Right lobe of liver (tissue), 6 donors: Measurements from ENCODE around the gene HCN2. TPM values are rescaled to one million over a fixed set of nuclear protein-coding genes. Genes with fewer than 3 reads are reported as not detected.
A peak's percentile ranks its signal among the peaks of the same experiment; 100 is the strongest.

Experiments
- ATAC-seq, 4 donors: fragments of 200-7000 bp; cut with Tn5 transposase; one replicate each; pipeline ENCODE4 v1.9.1; 2020; ENCODE audit warnings: mild to moderate bottlenecking in 4 of 4, moderate library complexity in 4 of 4
- DNase-seq, 3 donors: peaks; one replicate each; pipeline ENCODE4 v3.0.0-alpha.2; 2020
- H3K27ac ChIP-seq, 3 donors: fragments of 200-600 bp; one replicate each; pipeline ENCODE4 v1.8.0; 2022
- H3K27me3 ChIP-seq, 2 donors: fragments of 200-600 bp; one replicate each; pipeline ENCODE4 v1.8.0; 2022
- H3K36me3 ChIP-seq, 4 donors: fragments of 200-600 bp; sonication (generic) in 1 of 4; one replicate each; pipeline versions ENCODE4 v1.5.1 to v1.8.0; 2017 to 2022; ENCODE audit warnings: control low read depth in 1 of 4
- H3K4me1 ChIP-seq, 4 donors: fragments of 200-600 bp; sonication (generic) in 1 of 4; one replicate each; pipeline versions ENCODE4 v1.5.1 to v1.8.0; 2017 to 2022; ENCODE audit warnings: control low read depth in 1 of 4
- H3K4me3 ChIP-seq, 3 donors: fragments of 200-600 bp; one replicate each; pipeline ENCODE4 v1.8.0; 2022
- H3K9me3 ChIP-seq, 4 donors: fragments of 200-600 bp; sonication (generic) in 1 of 4; one replicate each; pipeline versions ENCODE4 v1.5.1 to v1.8.0; 2017 to 2022; ENCODE audit warnings: control low read depth in 1 of 4
- CTCF ChIP-seq, 4 donors: fragments of 200-600 bp in 3 of 4; fragments of 450-650 bp in 1 of 4; IDR thresholded peaks; one replicate each; pipeline versions ENCODE4 v1.5.1 to v1.8.0; 2016 to 2022; ENCODE audit warnings: antibody characterized with exemption in 4 of 4, mild to moderate bottlenecking in 2 of 4
- POLR2A ChIP-seq: fragments of 450-650 bp; IDR thresholded peaks from one replicate; pipeline ENCODE4 v1.6.1; 2017; ENCODE audit warnings: antibody characterized with exemption, mild to moderate bottlenecking
- WGBS: methylation state at CpG from one replicate; pipeline ENCODE4 v1.1.6; 2018; ENCODE audit warnings: low coverage, low lambda C conversion rate; ENCODE audit not compliant: insufficient coverage; ENCODE audit errors: missing lambda C conversion rate; 5-methylcytosine and 5-hydroxymethylcytosine counted together
- intact Hi-C, 2 donors: fragments of 100-400 bp; cut with DNase I; formaldehyde crosslinking; loops; one replicate each; pipeline versions ENCODE4 v1.11.2 to v1.14.1; 2022
- total RNA-seq, 6 experiments: library from RNA; depleted of rRNA in 2 of 6; stranded (reverse); fragments of >200 nt in 2 of 6; fragmentation: NEBNext Ultra II Directional in 3 of 6; extraction: Animal tissue kit (Norgen Biotek cat#: 25700) in 3 of 6; gene quantifications; one replicate each; pipeline versions ENCODE4 v1.1.0 to v1.2.4, GENCODE V29; 2016 to 2023
- donor health status: DM: no; HTN: yes; CAD: no.
- donor health status: DM: no; HTN: no; CAD: no.
- donor health status: DM: no; HTN: no; CAD: no.
- donor health status: DM: no; HTN: yes; CAD: no.
- donor health status: DM: no; HTN: yes; CAD: no.

The HCN2 gene
- total RNA-seq, 6 experiments from 2014 or later: 0.05 to 0.27 (median 0.09) TPM; not detected in 1

DNA sequence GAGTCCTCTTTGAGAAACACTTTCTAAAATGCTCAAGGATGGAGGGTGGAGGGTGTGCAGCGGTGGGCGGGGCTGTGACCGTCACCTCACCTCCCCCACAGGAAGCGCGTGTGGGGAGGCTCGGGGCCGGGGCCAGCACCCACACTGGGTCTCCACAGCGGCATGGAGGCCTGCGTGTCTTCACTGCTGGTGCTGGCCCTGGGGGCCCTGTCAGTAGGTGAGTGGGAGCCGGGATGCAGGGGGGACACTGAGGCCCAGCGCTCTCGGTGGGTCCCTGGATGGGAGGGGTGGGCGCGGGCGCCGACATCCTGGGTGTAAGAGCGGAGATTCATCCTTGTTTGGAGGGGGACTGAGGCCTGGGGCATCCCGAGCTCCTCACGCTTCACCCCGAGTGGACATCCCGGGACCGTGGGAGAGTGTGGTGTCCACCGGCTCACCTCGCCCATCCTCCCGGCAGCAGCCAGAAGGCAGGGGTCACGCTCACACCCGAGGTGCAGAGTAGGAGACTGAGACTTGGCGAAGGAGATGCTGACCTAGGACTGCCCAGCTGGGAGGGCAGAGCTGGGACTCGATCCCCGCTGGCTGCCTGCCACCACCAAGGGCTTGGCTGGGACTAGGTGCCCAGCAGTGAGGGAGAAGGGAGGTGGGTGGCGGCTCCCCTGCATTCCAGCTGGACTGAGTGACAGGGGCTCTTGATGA, 45.6 kb upstream of the HCN2 start, which contains the start of gene GZMM:
GZMM (plus strand) TSS at position 144 of the 699 bp plus-strand sequence; CDS start at position 163, 19 bp downstream.
- 100% methylated on average over 2 of the region's 31 CpGs for WGBS
- Histone ChIP-seq H3K27ac (no peak within 1 kb of the TSS), H3K4me1 (no peaks in the 10 kb centered on the region), H3K4me3 (no peak within 1 kb of the TSS), H3K27me3 (no peaks in the 10 kb centered on the region), H3K36me3 (peaks cover 0 to 15% (median 6%) of the 10 kb centered on the region in 4 donors), H3K9me3 (no peaks in the 10 kb centered on the region)
- intact Hi-C loops: no loop called here
- ATAC-seq (peak; percentile 44 to 69 (median 52)), DNase-seq (peak in 2 of 3 donors; percentile 33 to 52)
- no peak for TF ChIP-seq CTCF (IDR thresholded peaks at IDR 0.05)
- no peak for TF ChIP-seq POLR2A

GRCh38 chr19:547117-547516, 42.6 kb upstream of the HCN2 start:
- 96% methylated on average over 4 of the region's 15 CpGs for WGBS
- H3K27ac ChIP-seq: no peak overlapping the region
- intact Hi-C loops: no loop called here
- H3K27me3 ChIP-seq: no peaks in the 10 kb centered on the region
- TF ChIP-seq POLR2A (no peak), CTCF (IDR thresholded peaks at IDR 0.05) (no peak)
- H3K36me3 ChIP-seq: peaks cover 0 to under 1% (median 0%) of the 10 kb centered on the region in 4 donors
- DNase-seq (no peak), ATAC-seq (no peak)
- H3K4me3 ChIP-seq: no peak overlapping the region
- H3K9me3 ChIP-seq: no peaks in the 10 kb centered on the region
- H3K4me1 ChIP-seq: no peaks in the 10 kb centered on the region

DNA sequence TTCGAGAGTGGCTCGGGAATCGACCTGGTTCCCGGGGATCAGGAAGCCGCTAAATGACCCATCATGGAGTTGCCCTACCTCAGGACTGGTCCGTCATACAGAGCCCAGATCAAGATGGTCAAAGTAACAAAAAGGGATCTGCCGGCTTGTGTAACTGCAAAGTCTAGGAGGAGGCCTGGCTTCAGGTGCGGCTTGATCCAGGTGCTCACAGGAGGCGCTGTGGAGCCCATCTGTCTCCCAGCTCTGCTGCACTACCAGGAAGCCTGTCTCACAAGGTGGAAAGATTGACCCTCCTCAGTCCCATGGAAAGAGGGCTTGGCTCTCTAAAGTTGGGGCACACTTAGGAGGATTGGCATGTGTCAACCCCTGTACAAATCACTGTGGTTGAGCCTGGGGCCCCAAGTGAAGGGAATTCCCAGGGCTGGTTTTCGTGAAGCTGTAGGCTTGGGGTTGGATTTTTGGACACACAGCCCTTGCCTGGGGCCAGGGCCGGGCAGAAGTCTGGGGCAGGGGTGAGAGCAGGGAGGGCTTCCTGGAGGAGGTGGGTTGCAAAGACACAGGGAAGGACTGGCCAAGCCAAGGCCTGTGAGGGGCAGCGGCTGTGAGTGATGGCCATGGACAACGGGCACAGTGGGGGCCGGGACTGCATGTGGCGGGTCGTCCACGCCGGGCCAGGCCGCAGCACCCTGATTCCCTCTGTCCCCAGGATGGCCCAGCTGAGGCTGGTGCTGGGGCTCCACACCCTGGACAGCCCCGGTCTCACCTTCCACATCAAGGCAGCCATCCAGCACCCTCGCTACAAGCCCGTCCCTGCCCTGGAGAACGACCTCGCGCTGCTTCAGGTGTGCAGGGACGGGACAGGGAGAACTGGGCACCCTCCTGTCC, 41.6 kb upstream of the HCN2 start:
- no peak for TF ChIP-seq POLR2A
- no peak for TF ChIP-seq CTCF (IDR thresholded peaks at IDR 0.05)

DNA sequence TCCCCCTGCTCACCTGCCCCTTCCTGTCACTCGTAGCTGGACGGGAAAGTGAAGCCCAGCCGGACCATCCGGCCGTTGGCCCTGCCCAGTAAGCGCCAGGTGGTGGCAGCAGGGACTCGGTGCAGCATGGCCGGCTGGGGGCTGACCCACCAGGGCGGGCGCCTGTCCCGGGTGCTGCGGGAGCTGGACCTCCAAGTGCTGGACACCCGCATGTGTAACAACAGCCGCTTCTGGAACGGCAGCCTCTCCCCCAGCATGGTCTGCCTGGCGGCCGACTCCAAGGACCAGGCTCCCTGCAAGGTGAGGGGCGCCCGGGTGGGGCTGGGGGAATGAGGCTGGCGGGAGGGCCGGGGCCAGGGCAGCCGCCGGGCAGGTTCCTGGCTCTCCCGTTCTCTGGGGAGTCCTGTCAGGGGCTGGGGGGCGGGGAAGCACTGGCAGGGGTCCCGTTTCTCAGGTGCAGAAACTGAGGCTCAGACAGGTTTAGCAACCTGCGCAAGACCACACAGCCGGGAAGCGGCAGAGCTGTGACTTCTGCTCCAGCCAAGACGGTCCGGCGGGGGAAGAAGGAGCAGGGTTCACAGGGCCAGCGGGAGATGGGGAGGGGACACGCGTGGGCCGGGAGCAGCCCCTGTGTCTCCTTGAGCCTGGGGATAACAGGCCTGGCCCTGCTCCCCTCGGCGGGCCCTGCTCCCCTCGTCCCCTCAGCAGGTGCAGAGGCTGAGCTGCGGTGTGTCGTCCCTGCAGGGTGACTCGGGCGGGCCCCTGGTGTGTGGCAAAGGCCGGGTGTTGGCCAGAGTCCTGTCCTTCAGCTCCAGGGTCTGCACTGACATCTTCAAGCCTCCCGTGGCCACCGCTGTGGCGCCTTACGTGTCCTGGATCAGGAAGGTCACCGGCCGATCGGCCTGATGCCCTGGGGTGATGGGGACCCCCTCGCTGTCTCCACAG, 40.5 kb upstream of the HCN2 start:
- intact Hi-C loops: no loop called here
- no peaks in the 10 kb centered on the region for H3K9me3 ChIP-seq
- H3K36me3 ChIP-seq: no peaks in the 10 kb centered on the region
- H3K4me1 ChIP-seq: no peaks in the 10 kb centered on the region
- peak in 1 of 4 donors; percentile 7 for ATAC-seq
- H3K4me3 ChIP-seq: no peak overlapping the region
- 43% methylated on average over 6 of the region's 52 CpGs for WGBS
- peak in 1 of 3 donors; percentile 44 for DNase-seq
- TF ChIP-seq POLR2A (no peak), CTCF (IDR thresholded peaks at IDR 0.05) (no peak)
- no peaks in the 10 kb centered on the region for H3K27me3 ChIP-seq
- no peak overlapping the region for H3K27ac ChIP-seq

More for the DNA sequence above, 41.6 kb upstream of the HCN2 start:
- Histone ChIP-seq H3K4me1 (no peaks in the 10 kb centered on the region), H3K36me3 (no peaks in the 10 kb centered on the region), H3K27ac (no peak overlapping the region), H3K4me3 (no peak overlapping the region), H3K27me3 (no peaks in the 10 kb centered on the region), H3K9me3 (no peaks in the 10 kb centered on the region)
- DNase-seq: no peak
- WGBS: 79% methylated on average over 7 of the region's 26 CpGs
- intact Hi-C loops: no loop called here
- no peak for ATAC-seq
